ENCODE measurements around the gene STARD13. TPM values are rescaled to one million over a fixed set of nuclear protein-coding genes. Genes with fewer than 3 reads are reported as not detected.
"Not testable (repeated sequence)": the region's sequence is repeated elsewhere in the genome, so short reads cannot be mapped to it uniquely, and the experiment has no call there.

STARD13 gene
- total RNA-seq, 1 donor from 2014 or later, result 2.3 TPM

DNA sequence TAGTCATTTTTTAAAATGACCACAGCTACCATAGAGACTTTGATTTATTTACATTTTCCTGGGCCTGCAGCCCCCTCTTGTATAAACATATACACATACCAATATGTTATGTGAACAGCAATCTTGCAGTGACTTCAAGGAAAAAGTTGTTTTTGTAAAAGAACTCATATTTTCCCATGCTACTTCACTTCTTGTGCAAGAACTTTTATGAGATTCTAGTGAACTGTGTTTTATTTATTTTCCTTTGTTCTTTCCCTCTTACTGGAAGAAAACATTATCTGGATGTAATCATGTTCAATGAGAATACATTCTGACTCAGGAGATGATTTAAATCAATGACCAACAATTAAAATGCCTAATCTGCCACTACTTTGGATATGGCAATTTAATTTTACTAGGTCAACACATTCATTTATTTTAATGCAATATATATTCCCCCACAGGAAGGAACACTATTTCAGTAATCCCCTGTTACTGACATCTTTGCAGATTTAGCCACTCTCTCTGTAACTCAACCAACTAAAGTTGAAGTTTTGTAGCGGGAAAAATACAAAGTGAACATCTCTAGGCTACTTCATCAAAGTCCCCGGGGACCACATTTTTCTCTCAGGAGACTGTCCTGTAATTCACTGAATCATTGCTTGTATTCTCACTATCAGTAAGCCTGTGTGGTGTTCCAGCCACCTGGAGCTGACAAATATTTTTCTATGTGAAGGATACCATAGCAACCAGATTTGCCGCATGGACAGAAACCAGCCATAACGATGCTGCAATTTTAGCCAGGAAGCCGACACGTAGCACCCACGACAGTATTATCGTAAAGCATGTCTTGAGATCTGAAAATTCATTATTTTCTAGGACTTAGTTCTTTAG is 90.5 kb downstream of the STARD13 start:
- ATAC-seq, result no peak

GRCh38 chr13:33193428-33193974 is 92.1 kb downstream of the STARD13 start:
- no peak for ATAC-seq

- ATAC-seq, result no peak
These were observed 93.9 kb downstream of the STARD13 start for GRCh38 chr13:33191425-33192210.

GRCh38 chr13:33189470-33189869 is 96.1 kb downstream of the STARD13 start:
- no peak for ATAC-seq

DNA sequence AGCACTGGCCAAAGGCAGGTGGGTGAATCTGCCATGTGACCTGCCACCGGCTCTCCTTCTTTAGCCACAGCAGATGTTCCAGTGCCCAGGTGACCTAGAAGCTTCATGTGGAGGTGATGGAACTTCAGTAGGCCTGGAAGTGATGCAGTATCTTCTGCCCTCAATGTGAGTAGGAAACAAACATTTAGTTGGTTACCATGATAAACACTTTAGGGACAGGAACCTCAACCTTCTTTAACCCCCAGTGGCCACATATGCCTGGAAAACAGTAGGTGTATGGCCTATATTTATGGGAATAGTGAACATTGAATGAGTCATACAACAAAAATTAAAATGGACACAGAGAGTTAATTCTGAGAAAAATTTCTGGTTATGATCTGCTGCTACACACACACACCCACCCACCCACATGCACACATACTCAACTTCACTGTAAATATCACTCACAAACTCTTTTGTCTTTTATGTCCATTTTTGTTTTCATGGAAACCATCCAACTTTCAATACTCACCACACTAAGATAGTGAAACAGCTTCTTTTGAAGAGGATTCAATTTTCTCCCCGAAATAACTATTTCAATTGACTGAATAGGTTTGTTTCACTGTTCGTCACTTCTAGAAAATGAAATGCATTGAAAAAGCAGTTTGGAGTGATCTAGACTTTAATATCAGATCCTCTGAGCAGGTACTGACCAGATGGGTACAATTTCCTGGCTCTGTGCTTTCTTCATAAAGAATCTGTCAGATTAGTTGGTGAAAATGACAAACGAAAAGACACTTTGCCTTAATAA is 97.3 kb downstream of the STARD13 start:
- no peak for ATAC-seq

GRCh38 chr13:33186861-33187291 is 98.7 kb downstream of the STARD13 start:
- ATAC-seq, result no peak

GRCh38 chr13:33185853-33186252 is 99.7 kb downstream of the STARD13 start:
- no peak for ATAC-seq

DNA sequence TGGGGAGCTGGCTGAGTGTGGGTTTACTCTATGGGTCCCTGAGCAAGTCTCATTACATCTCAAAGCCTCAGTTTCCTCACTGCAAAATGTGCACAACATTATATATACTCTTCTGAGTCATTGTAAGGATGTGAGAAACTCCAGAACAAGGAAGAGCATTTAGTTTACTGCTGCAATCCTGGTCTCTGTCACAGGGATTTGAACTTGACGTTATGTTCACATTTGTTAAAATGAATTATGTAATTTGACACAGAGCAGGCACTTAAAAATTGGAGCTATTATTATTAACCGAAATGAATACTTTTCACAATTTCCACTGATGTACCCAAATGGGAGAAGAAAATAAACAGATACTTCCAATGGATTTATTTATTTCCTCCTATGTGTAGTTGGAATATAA is 101.0 kb downstream of the STARD13 start:
- no peak for ATAC-seq

DNA sequence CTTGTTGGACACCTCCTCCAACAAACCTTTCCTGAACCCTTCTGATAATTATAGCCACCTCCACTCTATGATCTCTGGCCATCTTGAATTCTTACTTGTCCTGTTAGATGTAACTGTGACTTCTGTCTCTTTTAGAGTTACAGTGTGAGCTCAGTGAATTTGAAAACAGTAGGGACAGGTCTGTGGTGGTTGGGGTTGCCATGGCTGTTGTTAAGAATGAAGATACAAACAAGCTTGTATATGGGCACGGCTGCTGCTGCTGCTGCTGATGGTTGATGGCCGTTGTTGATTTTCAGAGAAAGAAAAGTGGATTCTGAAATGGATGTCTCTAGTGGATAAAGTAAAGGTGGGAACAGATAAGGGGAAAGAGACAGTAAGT is 101.5 kb downstream of the STARD13 start:
- no peak for ATAC-seq

DNA sequence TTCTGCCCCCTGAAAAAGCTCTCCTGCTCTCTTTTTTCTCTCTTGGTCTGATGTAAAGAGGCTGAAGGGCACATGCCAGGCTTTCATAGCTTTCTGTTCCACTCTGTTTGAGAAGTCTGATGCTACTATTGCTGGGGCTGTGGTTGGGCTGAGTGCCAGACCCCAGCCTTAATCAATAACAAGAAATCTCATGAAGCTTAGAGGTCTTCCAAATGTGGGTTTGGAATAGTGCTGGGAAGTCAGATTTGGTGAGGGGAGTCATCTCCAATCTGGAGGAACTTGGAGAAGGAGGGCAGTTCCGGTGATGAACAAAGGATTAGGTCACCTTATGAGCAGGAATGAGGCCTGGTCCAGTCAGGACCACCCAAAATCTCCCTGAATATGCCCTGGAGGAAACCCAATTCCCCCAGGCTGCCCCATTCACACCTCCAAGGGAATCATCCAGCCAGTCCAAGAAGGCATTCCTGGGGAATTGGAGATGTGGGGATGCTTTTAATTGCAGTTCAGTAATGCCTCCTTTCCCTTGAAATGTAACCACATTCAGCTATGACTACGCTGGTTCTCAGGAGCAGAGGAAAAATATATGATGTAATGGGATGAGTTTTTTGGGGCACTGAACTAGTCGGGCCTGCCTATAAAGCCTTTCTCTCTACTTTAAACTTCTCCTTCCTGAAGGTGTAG is 102.0 kb downstream of the STARD13 start:
- ATAC-seq, result no peak

GRCh38 chr13:33182729-33183128 is 102.8 kb downstream of the STARD13 start:
- no peak for ATAC-seq

DNA sequence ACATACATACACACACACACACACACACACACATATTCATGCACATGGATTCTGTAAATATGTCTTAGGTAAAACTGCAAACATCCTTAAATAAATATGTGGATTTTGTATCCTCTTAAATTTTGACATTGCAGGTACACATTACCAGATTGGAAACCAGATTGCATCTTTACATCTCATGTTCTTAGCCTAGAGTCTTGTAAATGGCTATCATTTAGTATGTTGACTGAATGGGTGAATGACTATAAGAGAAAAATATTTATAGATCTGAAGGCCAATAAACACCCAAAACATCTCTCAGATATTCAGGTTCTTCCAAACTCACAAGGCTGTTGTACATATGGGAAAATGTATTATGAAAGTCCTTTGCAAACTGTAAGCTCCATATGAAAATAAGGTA is 104.3 kb downstream of the STARD13 start:
- no peak for ATAC-seq

DNA sequence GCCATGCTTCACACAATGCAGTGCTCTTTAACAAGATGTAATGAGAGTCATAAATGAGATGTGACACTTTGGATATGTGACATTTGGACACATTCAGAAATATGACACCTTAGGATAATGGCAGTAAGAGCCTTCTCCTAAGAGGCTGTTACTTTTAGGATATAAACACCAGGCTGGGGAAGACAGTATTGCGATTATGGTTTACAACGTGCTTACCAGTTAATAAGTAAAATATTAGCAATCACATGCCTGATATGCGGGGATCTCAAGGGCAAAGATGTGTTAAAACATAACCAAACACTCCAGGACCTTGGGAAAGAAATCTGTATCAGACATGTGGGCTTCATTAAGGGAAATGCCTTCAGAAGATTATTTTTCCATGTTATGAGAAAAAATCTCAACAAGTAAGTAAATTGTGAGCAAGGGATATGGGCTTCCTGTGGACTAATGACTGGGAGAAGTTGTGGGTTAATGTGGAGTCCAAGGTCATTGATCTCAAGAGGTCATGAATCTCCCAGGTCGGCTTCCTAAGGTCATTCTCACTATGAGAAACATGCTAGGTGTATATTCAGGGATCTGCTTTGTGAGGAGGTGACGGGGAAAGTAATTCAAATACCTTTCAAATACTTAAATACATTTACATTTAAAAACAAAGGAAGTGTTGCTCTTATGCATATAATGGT is 105.3 kb downstream of the STARD13 start:
- no peak for ATAC-seq

GRCh38 chr13:33179463-33179862 is 106.1 kb downstream of the STARD13 start:
- no peak for ATAC-seq

DNA sequence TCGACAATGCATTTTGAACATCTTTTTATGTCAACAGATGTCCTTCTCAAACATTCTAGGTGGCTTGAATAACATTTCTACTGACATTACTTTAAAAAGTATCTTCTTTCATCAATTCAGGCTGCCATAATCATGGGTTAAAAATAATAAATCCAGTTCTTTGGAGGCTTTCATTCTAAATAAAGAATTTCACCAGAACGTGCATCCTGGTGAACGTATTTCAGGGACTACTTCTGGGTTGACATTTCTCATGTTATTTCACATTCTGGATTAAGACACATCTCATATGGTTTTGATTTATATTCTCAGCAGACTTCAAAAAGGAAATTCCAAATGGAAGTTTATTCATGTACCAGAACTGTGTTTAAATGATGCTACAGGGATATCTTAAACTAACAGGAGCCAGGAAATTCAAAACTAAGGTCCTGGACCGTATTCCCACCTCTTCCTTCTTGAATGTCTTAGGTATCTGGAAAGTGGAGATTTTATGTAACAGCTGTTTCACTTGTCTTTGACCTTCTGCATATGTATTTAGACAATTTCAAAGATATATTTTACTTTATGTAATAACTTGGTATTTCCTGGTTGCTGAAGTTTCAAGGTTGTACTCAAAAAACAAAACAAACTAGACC is 107.2 kb downstream of the STARD13 start:
- ATAC-seq, result no peak

DNA sequence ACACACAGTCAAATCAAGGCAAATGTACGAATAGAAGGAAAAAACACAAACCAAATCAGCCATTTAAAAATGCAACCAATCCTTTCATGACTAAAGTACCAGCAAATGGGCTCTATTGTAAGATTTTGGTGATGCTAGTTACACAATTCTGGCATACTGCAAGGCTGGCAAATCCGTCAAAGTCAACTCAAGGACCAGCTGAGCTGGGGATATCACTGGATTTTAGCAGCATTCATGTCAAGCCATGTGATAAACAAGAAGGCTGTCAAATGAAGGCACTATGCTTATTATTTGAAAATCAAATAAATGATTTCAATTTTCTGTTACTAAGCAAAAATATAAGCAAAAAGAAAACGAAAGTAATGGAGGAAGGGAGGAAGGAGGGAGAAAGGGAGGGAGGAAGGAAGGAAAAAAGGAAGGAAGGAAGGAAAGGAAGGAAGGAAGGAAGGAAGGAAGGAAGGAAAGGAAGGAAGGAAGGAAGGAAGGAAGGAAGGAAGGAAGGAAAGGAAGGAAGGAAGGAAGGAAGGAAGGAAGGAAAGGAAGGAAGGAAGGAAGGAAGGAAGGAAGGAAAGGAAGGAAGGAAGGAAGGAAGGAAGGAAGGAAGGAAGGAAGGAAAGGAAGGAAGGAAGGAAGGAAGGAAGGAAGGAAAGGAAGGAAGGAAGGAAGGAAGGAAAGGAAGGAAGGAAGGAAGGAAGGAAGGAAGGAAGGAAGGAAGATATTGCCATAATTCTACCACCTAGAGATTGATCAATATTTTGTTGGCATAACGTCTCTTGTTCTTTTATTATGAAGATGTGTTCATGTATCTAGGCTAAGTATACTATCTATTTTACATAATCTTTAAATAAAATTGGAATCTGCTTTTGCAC is 108.0 kb downstream of the STARD13 start:
- ATAC-seq, result not testable (repeated sequence)

- no peak for ATAC-seq
These were observed 109.0 kb downstream of the STARD13 start for GRCh38 chr13:33176526-33176925.

DNA sequence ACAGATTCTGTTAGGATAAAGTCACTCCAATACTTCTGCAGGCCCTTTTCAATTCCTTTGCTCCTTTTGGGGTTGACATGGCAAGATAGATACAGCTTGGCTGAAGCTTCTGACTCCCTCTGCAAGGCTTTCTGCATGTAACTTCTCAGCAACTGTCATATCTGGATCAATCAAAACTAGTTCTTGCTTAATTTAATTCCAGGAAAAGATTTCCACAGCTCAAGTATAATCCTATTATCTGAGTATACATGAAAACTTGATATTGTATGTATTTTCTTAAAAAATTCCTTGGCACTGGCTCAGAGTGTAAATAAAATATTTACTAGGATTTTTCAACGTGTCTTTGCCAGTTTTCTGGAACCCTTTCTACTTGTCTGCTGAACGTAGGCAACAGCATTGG is 109.6 kb downstream of the STARD13 start:
- no peak for ATAC-seq

- no peak for ATAC-seq
These were observed 110.6 kb downstream of the STARD13 start for GRCh38 chr13:33174931-33175330.

DNA sequence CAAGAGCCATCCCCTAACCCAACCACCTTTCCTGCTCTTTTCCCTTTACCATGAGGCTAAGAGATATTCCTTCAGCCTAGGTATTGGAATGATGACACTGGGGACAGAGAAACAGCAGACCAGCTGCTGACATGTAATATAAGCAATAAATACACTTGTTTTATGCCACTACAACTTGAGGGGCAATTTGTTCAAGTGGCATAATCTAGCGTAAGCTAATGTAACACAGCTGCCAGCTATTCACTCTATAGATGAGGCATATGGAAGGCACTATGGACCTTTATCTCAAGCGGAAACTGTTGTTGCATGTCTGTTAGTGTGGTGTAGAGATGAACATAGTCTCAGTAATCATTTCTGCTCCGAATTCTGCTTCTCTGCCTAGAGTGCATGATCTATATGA is 111.1 kb downstream of the STARD13 start:
- no peak for ATAC-seq
